Activated naive CD4-positive, alpha-beta T cell treated with anti-CD3 and anti-CD28 coated beads for 36 hours (primary cell): ENCODE measurements around the gene SYT13. TPM values are rescaled to one million over a fixed set of nuclear protein-coding genes. Genes with fewer than 3 reads are reported as not detected.

Experiments used
- CTCF ChIA-PET: fragments of 350-600 bp; sonication (Branson Sonifier 250); formaldehyde crosslinking; loops from one replicate; lab custom pipeline; 2021; ENCODE audit warnings: antibody characterized with exemption; lab: Charles Lee
- DNase-seq: peaks from one replicate; pipeline ENCODE4 v3.0.0-alpha.2; 2020
- H3K27ac Mint-ChIP-seq: one replicate; pipeline ENCODE4 v1.8.0; 2021; ENCODE audit warnings: mild to moderate bottlenecking, mixed read lengths
- H3K27me3 Mint-ChIP-seq: one replicate; pipeline ENCODE4 v1.8.0; 2021; ENCODE audit warnings: low read depth, mixed read lengths
- H3K36me3 Mint-ChIP-seq: one replicate; pipeline ENCODE4 v1.8.0; 2021; ENCODE audit warnings: low read depth, mixed read lengths
- H3K4me1 Mint-ChIP-seq: one replicate; pipeline ENCODE4 v1.8.0; 2021; ENCODE audit warnings: low read depth, mixed read lengths
- H3K4me3 Mint-ChIP-seq: one replicate; pipeline ENCODE4 v1.8.0; 2021; ENCODE audit warnings: mild to moderate bottlenecking, moderate library complexity, mixed read lengths
- H3K9me3 Mint-ChIP-seq: one replicate; pipeline ENCODE4 v1.8.0; 2021; ENCODE audit warnings: mixed read lengths
- intact Hi-C: fragments of 100-400 bp; cut with micrococcal nuclease; formaldehyde crosslinking; loops from one replicate; pipeline ENCODE4 v1.15.1; 2023
- total RNA-seq, 2 experiments: library from RNA; stranded (reverse); gene quantifications; one replicate each; pipeline ENCODE4 v1.2.3, GENCODE V29; 2021

The SYT13 gene
- total RNA-seq, 2 experiments from 2014 or later: not detected

GRCh38 chr11:45287316-45287903 is 1.3 kb upstream of the SYT13 start:
- peaks cover 47% of the 10 kb centered on the region for H3K27me3 Mint-ChIP-seq
- no peak overlapping the region for H3K4me3 Mint-ChIP-seq
- intact Hi-C loops: no loop called here
- H3K36me3 Mint-ChIP-seq: no peaks in the 10 kb centered on the region
- CTCF ChIA-PET: interaction anchor here (0.8 to 2.5 kb wide), 7 partner anchors 34 to 351 kb away, joined by 3 to 8 read pairs (median 5); no protein-coding TSS in a partner anchor
- DNase-seq: no peak
- H3K9me3 Mint-ChIP-seq: no peaks in the 10 kb centered on the region
- no peaks in the 10 kb centered on the region for H3K4me1 Mint-ChIP-seq
- H3K27ac Mint-ChIP-seq: no peak overlapping the region

- CTCF ChIA-PET: interaction anchor here (1.0 kb wide), 1 partner anchor 357 kb away, joined by 3 read pairs; no protein-coding TSS in a partner anchor
- intact Hi-C loops: no loop called here
Observed at GRCh38 chr11:45285250-45285828, 802 bp downstream of the SYT13 start.

GRCh38 chr11:45282081-45282480 is 4.1 kb downstream of the SYT13 start:
- H3K9me3 Mint-ChIP-seq: peaks cover 2% of the 10 kb centered on the region
- CTCF ChIA-PET: interaction anchor here (0.7 to 1.0 kb wide), 2 partner anchors 10 to 29 kb away, joined by 3 read pairs; no protein-coding TSS in a partner anchor
- no peak overlapping the region for H3K27ac Mint-ChIP-seq
- H3K27me3 Mint-ChIP-seq: peaks cover 26% of the 10 kb centered on the region
- intact Hi-C loops: no loop called here
- H3K4me1 Mint-ChIP-seq: no peaks in the 10 kb centered on the region
- H3K36me3 Mint-ChIP-seq: no peaks in the 10 kb centered on the region
- no peak for DNase-seq
- no peak overlapping the region for H3K4me3 Mint-ChIP-seq

More at GRCh38 chr11:45285250-45285828, 802 bp downstream of the SYT13 start:
- H3K27me3 Mint-ChIP-seq: peaks cover 40% of the 10 kb centered on the region
- no peak for DNase-seq
- H3K36me3 Mint-ChIP-seq: no peaks in the 10 kb centered on the region
- H3K4me1 Mint-ChIP-seq: no peaks in the 10 kb centered on the region
- no peak overlapping the region for H3K27ac Mint-ChIP-seq
- no peaks in the 10 kb centered on the region for H3K9me3 Mint-ChIP-seq
- no peak overlapping the region for H3K4me3 Mint-ChIP-seq

GRCh38 chr11:45280449-45280848 is 5.7 kb downstream of the SYT13 start:
- DNase-seq: peak; percentile 13
- H3K27me3 Mint-ChIP-seq: peaks cover 21% of the 10 kb centered on the region
- CTCF ChIA-PET: interaction anchor here (1.0 kb wide), 1 partner anchor 169 kb away, joined by 5 read pairs; no protein-coding TSS in a partner anchor

GRCh38 chr11:45279645-45280044 is 6.5 kb downstream of the SYT13 start:
- intact Hi-C loops: no loop called here
- Mint-ChIP-seq H3K9me3 (peaks cover 2% of the 10 kb centered on the region), H3K4me1 (no peaks in the 10 kb centered on the region), H3K27me3 (peaks cover 18% of the 10 kb centered on the region), H3K27ac (no peak overlapping the region), H3K4me3 (no peak overlapping the region), H3K36me3 (no peaks in the 10 kb centered on the region)
- no peak for DNase-seq
- CTCF ChIA-PET: interaction anchor here (0.7 to 1.0 kb wide), 2 partner anchors 29 to 169 kb away, joined by 4 to 5 read pairs; no protein-coding TSS in a partner anchor

More at GRCh38 chr11:45280449-45280848, 5.7 kb downstream of the SYT13 start:
- Mint-ChIP-seq H3K36me3 (no peaks in the 10 kb centered on the region), H3K27ac (no peak overlapping the region), H3K4me3 (no peak overlapping the region), H3K9me3 (peaks cover 2% of the 10 kb centered on the region), H3K4me1 (no peaks in the 10 kb centered on the region)
- intact Hi-C loops: no loop called here

GRCh38 chr11:45278714-45279113 is 7.4 kb downstream of the SYT13 start:
- H3K9me3 Mint-ChIP-seq: peaks cover 2% of the 10 kb centered on the region
- CTCF ChIA-PET: interaction anchor here (0.7 kb wide), 1 partner anchor 28 kb away, joined by 4 read pairs; no protein-coding TSS in a partner anchor
- intact Hi-C loops: no loop called here
- no peak for DNase-seq
- peaks cover 11% of the 10 kb centered on the region for H3K27me3 Mint-ChIP-seq
- no peaks in the 10 kb centered on the region for H3K4me1 Mint-ChIP-seq
- no peak overlapping the region for H3K4me3 Mint-ChIP-seq
- H3K27ac Mint-ChIP-seq: no peak overlapping the region
- no peaks in the 10 kb centered on the region for H3K36me3 Mint-ChIP-seq

- no peaks in the 10 kb centered on the region for H3K4me1 Mint-ChIP-seq
- no peak overlapping the region for H3K27ac Mint-ChIP-seq
- H3K36me3 Mint-ChIP-seq: no peaks in the 10 kb centered on the region
- peaks cover 2% of the 10 kb centered on the region for H3K9me3 Mint-ChIP-seq
- CTCF ChIA-PET: no interaction called here
- intact Hi-C loops: no loop called here
- DNase-seq: no peak
- H3K27me3 Mint-ChIP-seq: peaks cover 27% of the 10 kb centered on the region
- H3K4me3 Mint-ChIP-seq: no peak overlapping the region
Observed at GRCh38 chr11:45275828-45276227, 10.3 kb downstream of the SYT13 start.

GRCh38 chr11:45274206-45274605 is 11.9 kb downstream of the SYT13 start:
- intact Hi-C loops: no loop called here
- no peaks in the 10 kb centered on the region for H3K4me1 Mint-ChIP-seq
- H3K4me3 Mint-ChIP-seq: no peak overlapping the region
- no peaks in the 10 kb centered on the region for H3K36me3 Mint-ChIP-seq
- H3K9me3 Mint-ChIP-seq: no peaks in the 10 kb centered on the region
- H3K27me3 Mint-ChIP-seq: peaks cover 31% of the 10 kb centered on the region
- DNase-seq: no peak
- no peak overlapping the region for H3K27ac Mint-ChIP-seq
- CTCF ChIA-PET: interaction anchor here (1.3 kb wide), 1 partner anchor 81 kb away, joined by 4 read pairs; no protein-coding TSS in a partner anchor

- Mint-ChIP-seq H3K36me3 (no peaks in the 10 kb centered on the region), H3K27me3 (peaks cover 35% of the 10 kb centered on the region), H3K27ac (no peak overlapping the region), H3K9me3 (no peaks in the 10 kb centered on the region), H3K4me3 (no peak overlapping the region), H3K4me1 (no peaks in the 10 kb centered on the region)
- DNase-seq: no peak
- intact Hi-C loops: no loop called here
- CTCF ChIA-PET: interaction anchor here (0.6 to 1.3 kb wide), 2 partner anchors 80 to 184 kb away, joined by 3 to 4 read pairs; no protein-coding TSS in a partner anchor
Observed at GRCh38 chr11:45273509-45273908, 12.6 kb downstream of the SYT13 start.

- intact Hi-C loops: no loop called here
- Mint-ChIP-seq H3K9me3 (no peaks in the 10 kb centered on the region), H3K27me3 (peaks cover 38% of the 10 kb centered on the region), H3K4me3 (no peak overlapping the region), H3K27ac (no peak overlapping the region), H3K4me1 (no peaks in the 10 kb centered on the region), H3K36me3 (no peaks in the 10 kb centered on the region)
- CTCF ChIA-PET: interaction anchor here (0.6 to 1.3 kb wide), 3 partner anchors 25 to 184 kb away, joined by 3 to 4 read pairs (median 3); no protein-coding TSS in a partner anchor
- DNase-seq: no peak
Observed at GRCh38 chr11:45272701-45273100, 13.4 kb downstream of the SYT13 start.

GRCh38 chr11:45270946-45271716 is 15.0 kb downstream of the SYT13 start:
- H3K9me3 Mint-ChIP-seq: no peaks in the 10 kb centered on the region
- no peak for DNase-seq
- H3K4me3 Mint-ChIP-seq: no peak overlapping the region
- CTCF ChIA-PET: interaction anchor here (0.6 to 1.0 kb wide), 2 partner anchors 21 to 835 kb away, joined by 3 read pairs; no protein-coding TSS in a partner anchor
- H3K36me3 Mint-ChIP-seq: no peaks in the 10 kb centered on the region
- no peak overlapping the region for H3K27ac Mint-ChIP-seq
- no peaks in the 10 kb centered on the region for H3K4me1 Mint-ChIP-seq
- intact Hi-C loops: no loop called here
- peaks cover 39% of the 10 kb centered on the region for H3K27me3 Mint-ChIP-seq

- Mint-ChIP-seq H3K4me3 (no peak overlapping the region), H3K36me3 (no peaks in the 10 kb centered on the region), H3K9me3 (no peaks in the 10 kb centered on the region), H3K4me1 (no peaks in the 10 kb centered on the region), H3K27me3 (peaks cover 45% of the 10 kb centered on the region), H3K27ac (no peak overlapping the region)
- intact Hi-C loops: no loop called here
- CTCF ChIA-PET: no interaction called here
- no peak for DNase-seq
Observed at GRCh38 chr11:45269678-45270077, 16.5 kb downstream of the SYT13 start.
